ENCODE results near the gene MPND. TPM values are rescaled to one million over a fixed set of nuclear protein-coding genes. Genes with fewer than 3 reads are reported as not detected.

The MPND gene
- total and polyA plus RNA-seq, 2 of the 13 experiments (the other 11 are each of a cell fraction or from before 2014, with no cell fraction given), result 10.8 to 15.8 TPM

DNA sequence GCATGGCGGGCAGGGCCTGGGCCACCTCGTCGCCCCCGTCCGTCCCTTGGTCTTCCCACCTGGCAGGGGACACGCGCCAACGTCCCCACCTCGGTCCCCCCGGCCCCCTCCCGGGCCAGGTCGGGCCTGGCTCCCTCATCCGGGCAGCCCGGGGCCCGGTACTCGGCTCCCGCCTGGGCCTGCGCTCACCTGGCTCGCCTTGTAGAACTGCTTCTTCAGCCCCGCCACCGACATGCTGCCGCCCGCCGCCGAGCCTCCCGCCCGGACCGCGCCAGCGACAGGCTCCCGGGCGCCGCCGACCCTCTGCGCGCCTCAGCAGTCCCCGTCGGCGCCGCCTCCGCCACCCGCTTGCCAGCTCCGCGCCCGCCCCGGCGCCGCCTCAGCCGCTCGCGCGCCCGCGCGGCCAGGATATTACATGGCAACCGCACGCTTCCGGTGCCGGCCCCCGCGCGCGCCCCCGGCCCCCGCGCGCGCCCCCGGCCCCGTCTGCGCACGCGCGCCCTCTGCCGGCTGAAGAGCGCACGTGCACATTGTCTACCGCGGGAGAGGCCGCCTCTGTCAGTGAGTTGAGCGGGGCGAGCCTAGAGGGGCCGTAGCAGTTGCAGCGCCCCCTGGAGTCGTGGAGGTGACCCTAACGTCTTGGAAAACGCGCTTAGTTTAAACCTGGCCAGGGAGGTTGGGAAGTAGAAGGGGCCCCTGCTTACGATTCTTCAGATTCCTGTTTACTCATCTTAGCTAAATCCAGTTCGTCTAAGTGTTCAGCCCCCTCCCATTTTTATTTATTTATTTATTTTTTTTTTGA lies 57.0 kb downstream of the MPND start, which contains the start of gene SH3GL1 (continued):
- no peak for TF ChIP-seq NR2F1 (CRISPR knock-in tag; IDR thresholded peaks at IDR 0.05)
- no peak for TF ChIP-seq FOSL1 (CRISPR knock-in tag; IDR thresholded peaks at IDR 0.05; ENCODE audit: borderline replicate concordance)
- no peak for TF ChIP-seq MYPOP (CRISPR knock-in tag; IDR thresholded peaks at IDR 0.05)
- peak; percentile 93 for TF ChIP-seq SAP130 (CRISPR knock-in tag; IDR thresholded peaks at IDR 0.05; ENCODE audit: low read depth)
- TF ChIP-seq KLF6 (CRISPR knock-in tag; IDR thresholded peaks at IDR 0.05), result 0 out of 2 replicates have a peak, but pooled peaks have one; percentile 51
- peak; percentile 22; the same call in 1 of the 2 replicates for TF ChIP-seq POLR2AphosphoS5 (IDR thresholded peaks at IDR 0.05; ENCODE audit: low read depth, low read length)
- TF ChIP-seq, protein P1, sequence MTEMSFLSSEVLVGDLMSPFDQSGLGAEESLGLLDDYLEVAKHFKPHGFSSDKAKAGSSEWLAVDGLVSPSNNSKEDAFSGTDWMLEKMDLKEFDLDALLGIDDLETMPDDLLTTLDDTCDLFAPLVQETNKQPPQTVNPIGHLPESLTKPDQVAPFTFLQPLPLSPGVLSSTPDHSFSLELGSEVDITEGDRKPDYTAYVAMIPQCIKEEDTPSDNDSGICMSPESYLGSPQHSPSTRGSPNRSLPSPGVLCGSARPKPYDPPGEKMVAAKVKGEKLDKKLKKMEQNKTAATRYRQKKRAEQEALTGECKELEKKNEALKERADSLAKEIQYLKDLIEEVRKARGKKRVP (CRISPR knock-in tag; IDR thresholded peaks at IDR 0.05), result peak in 1 of 2 experiments; percentile 78; a peak in 2 of 4 replicates
- TF ChIP-seq EEA1 (CRISPR knock-in tag; IDR thresholded peaks at IDR 0.05; ENCODE audit: borderline replicate concordance), result no peak
- no peak for TF ChIP-seq ZBTB39 (CRISPR knock-in tag; IDR thresholded peaks at IDR 0.05)
- peak; percentile 51 for TF ChIP-seq SKI (IDR thresholded peaks at IDR 0.05; ENCODE audit: partially characterized antibody)
- no peak for TF ChIP-seq SP1 (IDR thresholded peaks at IDR 0.05)
- peak; percentile 75 for TF ChIP-seq SP1 (CRISPR knock-in tag; IDR thresholded peaks at IDR 0.05)
- TF ChIP-seq ZSCAN21 (CRISPR knock-in tag; IDR thresholded peaks at IDR 0.05; ENCODE audit: borderline replicate concordance), result peak; percentile 91
- TF ChIP-seq ZNF143 (CRISPR knock-in tag; IDR thresholded peaks at IDR 0.05), result 0 out of 2 replicates have a peak, but pooled peaks have one; percentile 15
- TF ChIP-seq FOXC1 (CRISPR knock-in tag; IDR thresholded peaks at IDR 0.05; ENCODE audit: borderline replicate concordance), result 0 out of 2 replicates have a peak, but pooled peaks have one; percentile 27
- TF ChIP-seq, protein P2, sequence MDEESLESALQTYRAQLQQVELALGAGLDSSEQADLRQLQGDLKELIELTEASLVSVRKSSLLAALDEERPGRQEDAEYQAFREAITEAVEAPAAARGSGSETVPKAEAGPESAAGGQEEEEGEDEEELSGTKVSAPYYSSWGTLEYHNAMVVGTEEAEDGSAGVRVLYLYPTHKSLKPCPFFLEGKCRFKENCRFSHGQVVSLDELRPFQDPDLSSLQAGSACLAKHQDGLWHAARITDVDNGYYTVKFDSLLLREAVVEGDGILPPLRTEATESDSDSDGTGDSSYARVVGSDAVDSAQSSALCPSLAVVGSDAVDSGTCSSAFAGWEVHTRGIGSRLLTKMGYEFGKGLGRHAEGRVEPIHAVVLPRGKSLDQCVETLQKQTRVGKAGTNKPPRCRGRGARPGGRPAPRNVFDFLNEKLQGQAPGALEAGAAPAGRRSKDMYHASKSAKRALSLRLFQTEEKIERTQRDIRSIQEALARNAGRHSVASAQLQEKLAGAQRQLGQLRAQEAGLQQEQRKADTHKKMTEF (CRISPR knock-in tag; IDR thresholded peaks at IDR 0.05), result peak; percentile 75; the same call in 1 of the 2 replicates
- TF ChIP-seq ZNF335 (CRISPR knock-in tag; IDR thresholded peaks at IDR 0.05), result peak; percentile 76; the same call in 1 of the 2 replicates
- TF ChIP-seq RELA (CRISPR knock-in tag; IDR thresholded peaks at IDR 0.05), result peak; percentile 81; the same call in 1 of the 2 replicates
- TF ChIP-seq ZNF12 (CRISPR knock-in tag; IDR thresholded peaks at IDR 0.05), result peak; percentile 11; the same call in 1 of the 2 replicates
- TF ChIP-seq HDAC1 (CRISPR knock-in tag; IDR thresholded peaks at IDR 0.05), result no peak
- TF ChIP-seq, protein P3, sequence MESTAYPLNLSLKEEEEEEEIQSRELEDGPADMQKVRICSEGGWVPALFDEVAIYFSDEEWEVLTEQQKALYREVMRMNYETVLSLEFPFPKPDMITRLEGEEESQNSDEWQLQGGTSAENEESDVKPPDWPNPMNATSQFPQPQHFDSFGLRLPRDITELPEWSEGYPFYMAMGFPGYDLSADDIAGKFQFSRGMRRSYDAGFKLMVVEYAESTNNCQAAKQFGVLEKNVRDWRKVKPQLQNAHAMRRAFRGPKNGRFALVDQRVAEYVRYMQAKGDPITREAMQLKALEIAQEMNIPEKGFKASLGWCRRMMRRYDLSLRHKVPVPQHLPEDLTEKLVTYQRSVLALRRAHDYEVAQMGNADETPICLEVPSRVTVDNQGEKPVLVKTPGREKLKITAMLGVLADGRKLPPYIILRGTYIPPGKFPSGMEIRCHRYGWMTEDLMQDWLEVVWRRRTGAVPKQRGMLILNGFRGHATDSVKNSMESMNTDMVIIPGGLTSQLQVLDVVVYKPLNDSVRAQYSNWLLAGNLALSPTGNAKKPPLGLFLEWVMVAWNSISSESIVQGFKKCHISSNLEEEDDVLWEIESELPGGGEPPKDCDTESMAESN (CRISPR knock-in tag; conservative IDR thresholded peaks at IDR 0.05), result peak; percentile 90
- TF ChIP-seq NR2C2 (CRISPR knock-in tag; IDR thresholded peaks at IDR 0.05; ENCODE audit: borderline replicate concordance), result peak; percentile 67
- peak; percentile 66 for TF ChIP-seq NCOA2 (CRISPR knock-in tag; IDR thresholded peaks at IDR 0.05)

All from HepG2 (cell line).